HepG2 (cell line): ENCODE results near the gene GPR155. TPM values are rescaled to one million over a fixed set of nuclear protein-coding genes. Genes with fewer than 3 reads are reported as not detected.
A peak's percentile ranks its signal among the peaks of the same experiment; 100 is the strongest.

Source experiments
- ATF4 ChIP-seq, 2 experiments: fragments of 450-650 bp in 1 of 2; sonication (generic) in 1 of 2; formaldehyde crosslinking; IDR thresholded peaks; 2 replicates each; pipeline versions ENCODE4 v1.5.0 to v1.8.0; 2020 to 2022; ENCODE audit warnings: mild to moderate bottlenecking in 1 of 2, missing genetic modification reagents in 1 of 2
- BCL6 ChIP-seq: IDR thresholded peaks from 2 replicates; pipeline ENCODE4 v1.6.1; 2016; ENCODE audit warnings: missing genetic modification reagents, missing compliant biosample characterization
- E2F5 ChIP-seq: sonication (generic); formaldehyde crosslinking; conservative IDR thresholded peaks from 2 replicates; pipeline ENCODE4 v1.4.0; 2020; ENCODE audit warnings: missing genetic modification reagents
- GFI1 ChIP-seq: sonication (generic); formaldehyde crosslinking; IDR thresholded peaks from 2 replicates; pipeline ENCODE4 v1.5.0; 2020; ENCODE audit warnings: missing genetic modification reagents, mild to moderate bottlenecking, borderline replicate concordance
- HINFP ChIP-seq: sonication (generic); formaldehyde crosslinking; IDR thresholded peaks from 2 replicates; pipeline ENCODE4 v1.4.0; 2020; ENCODE audit warnings: low read depth, mild to moderate bottlenecking, missing genetic modification reagents
- NRL ChIP-seq: sonication (generic); formaldehyde crosslinking; IDR thresholded peaks from 2 replicates; pipeline ENCODE4 v1.5.0; 2020; ENCODE audit warnings: missing genetic modification reagents, mild to moderate bottlenecking, moderate library complexity, borderline replicate concordance
- RFXANK ChIP-seq: IDR thresholded peaks from 2 replicates; pipeline ENCODE4 v1.6.1; 2016
- SNAPC4 ChIP-seq: sonication (generic); formaldehyde crosslinking; IDR thresholded peaks from 2 replicates; pipeline ENCODE4 v1.4.0; 2020; ENCODE audit warnings: mild to moderate bottlenecking, missing genetic modification reagents
- SP140L ChIP-seq: sonication (generic); formaldehyde crosslinking; IDR thresholded peaks from 2 replicates; pipeline ENCODE4 v1.4.0; 2020; ENCODE audit warnings: missing genetic modification reagents, borderline replicate concordance
- ZNF280B ChIP-seq: sonication (generic); formaldehyde crosslinking; IDR thresholded peaks from 2 replicates; pipeline ENCODE4 v1.5.0; 2020; ENCODE audit warnings: missing genetic modification reagents, mild to moderate bottlenecking, borderline replicate concordance
- ZNF337 ChIP-seq: sonication (generic); formaldehyde crosslinking; IDR thresholded peaks from 2 replicates; pipeline ENCODE4 v1.5.1; 2020; ENCODE audit warnings: missing genetic modification reagents, low read depth, mild to moderate bottlenecking, borderline replicate concordance
- ZNF503 ChIP-seq: sonication (generic); formaldehyde crosslinking; IDR thresholded peaks from 2 replicates; pipeline ENCODE4 v1.4.0; 2020; ENCODE audit warnings: missing genetic modification reagents
- ZNF512 ChIP-seq: sonication (generic); formaldehyde crosslinking; IDR thresholded peaks from 2 replicates; pipeline ENCODE4 v1.4.0; 2020; ENCODE audit warnings: mild to moderate bottlenecking, missing genetic modification reagents
- polyA plus RNA-seq, 8 experiments: library from polyadenylated mRNA; depleted of rRNA in 3 of 8; stranded (reverse) in 7 of 8; unstranded in 1 of 8; fragments of >200 nt; fragmentation: Illumina TruSeq in 4 of 8; extraction: Trizol in 4 of 8; gene quantifications; 2 replicates each; pipeline versions ENCODE4 v1.2.1 to v1.2.3, GENCODE V29; 2011 to 2016; ENCODE audit warnings: low read depth in 4 of 8, missing spikeins in 1 of 8, mixed read lengths in 1 of 8; ENCODE audit not compliant: insufficient read depth in 1 of 8
- total RNA-seq, 5 experiments: library from RNA; depleted of rRNA; stranded (reverse); fragments of >200 nt; fragmentation: Illumina TruSeq; extraction: Trizol; gene quantifications; 2 replicates each; pipeline ENCODE4 v1.2.3, GENCODE V29; 2016; ENCODE audit warnings: low read depth in 1 of 5

The GPR155 gene
- total and polyA plus RNA-seq, 2 of the 13 experiments (the other 11 are each of a cell fraction or from before 2014, with no cell fraction given): 0.15 to 0.49 TPM

GRCh38 chr2:174486563-174487107 is at the start of gene GPR155 (continued):
- TF ChIP-seq ZNF503 (CRISPR knock-in tag) (no peak), ZNF512 (CRISPR knock-in tag) (no peak), HINFP (CRISPR knock-in tag) (no peak; the same call in 1 of the 2 replicates), E2F5 (CRISPR knock-in tag) (0 out of 2 replicates have a peak, but pooled peaks have one; percentile 34), ZNF337 (CRISPR knock-in tag) (no peak), NRL (CRISPR knock-in tag) (0 out of 2 replicates have a peak, but pooled peaks have one; percentile 66), SNAPC4 (no peak), ATF4 (CRISPR knock-in tag; IDR thresholded peaks at IDR 0.05) (no peak), BCL6 (CRISPR knock-in tag) (no peak), RFXANK (CRISPR knock-in tag) (no peak), GFI1 (CRISPR knock-in tag) (no peak), ZNF280B (CRISPR knock-in tag) (peak; percentile 45; the same call in 1 of the 2 replicates), SP140L (CRISPR knock-in tag) (no peak)
